ENCODE results near the gene GLE1.

GLE1 gene

GRCh38 chr9:128587453-128587852 is 82.9 kb downstream of the GLE1 start:
- Mint-ChIP-seq H3K4me3 (no peak overlapping the region), H3K36me3 (peaks cover 100% of the 10 kb centered on the region), H3K9me3 (no peaks in the 10 kb centered on the region), H3K4me1 (peaks cover 5% of the 10 kb centered on the region), H3K27ac (peak overlapping the region; percentile 63)
- ATAC-seq, result peak; percentile 77
- DNase-seq (ENCODE audit: low spot score in 2 of 2), result peak in 1 of 2 donors; percentile 58

GRCh38 chr9:128588581-128589233 is 84.2 kb downstream of the GLE1 start:
- ATAC-seq (no peak), DNase-seq (ENCODE audit: low spot score in 2 of 2) (no peak)
- Mint-ChIP-seq H3K4me1 (peaks cover 5% of the 10 kb centered on the region), H3K9me3 (no peaks in the 10 kb centered on the region), H3K36me3 (peaks cover 100% of the 10 kb centered on the region), H3K27ac (no peak overlapping the region), H3K4me3 (no peak overlapping the region)

Measured in stimulated activated effector memory CD8-positive, alpha-beta T cell treated with anti-CD3 and anti-CD28 coated beads, Interleukin-12 subunit alpha, Interleukin-12 subunit beta, amount 100 ng/mL, for 72 hours (primary cell).